PC-9 (cell line): ENCODE data around the gene RHD.

ENCODE experiments used
- CTCF ChIP-seq: fragments of 200-600 bp; sonication (generic); conservative IDR thresholded peaks from 2 replicates; pipeline ENCODE4 v1.6.1; 2017; ENCODE audit warnings: mixed run types, antibody characterized with exemption, mild to moderate bottlenecking, moderate library complexity
- EZH2 ChIP-seq: fragments of 200-600 bp; sonication (generic); IDR thresholded peaks from 2 replicates; pipeline ENCODE4 v1.8.0; 2017; ENCODE audit warnings: antibody characterized with exemption, low read depth

- TF ChIP-seq CTCF (no peak), EZH2 (no peak)
These were observed 49.7 kb upstream of the RHD start for GRCh38 chr1:25222606-25223005.
